NCI-H187 treated with DMSO at 0.1 percent for 48 hours (cell line): ENCODE results near the gene KRT81.
"Not testable (repeated sequence)": the region's sequence is repeated elsewhere in the genome, so short reads cannot be mapped to it uniquely, and the experiment has no call there.

Experiments
- DNase-seq: peaks from one replicate; lab custom pipeline; 2025; lab: John Stamatoyannopoulos, UW

The KRT81 gene

DNA sequence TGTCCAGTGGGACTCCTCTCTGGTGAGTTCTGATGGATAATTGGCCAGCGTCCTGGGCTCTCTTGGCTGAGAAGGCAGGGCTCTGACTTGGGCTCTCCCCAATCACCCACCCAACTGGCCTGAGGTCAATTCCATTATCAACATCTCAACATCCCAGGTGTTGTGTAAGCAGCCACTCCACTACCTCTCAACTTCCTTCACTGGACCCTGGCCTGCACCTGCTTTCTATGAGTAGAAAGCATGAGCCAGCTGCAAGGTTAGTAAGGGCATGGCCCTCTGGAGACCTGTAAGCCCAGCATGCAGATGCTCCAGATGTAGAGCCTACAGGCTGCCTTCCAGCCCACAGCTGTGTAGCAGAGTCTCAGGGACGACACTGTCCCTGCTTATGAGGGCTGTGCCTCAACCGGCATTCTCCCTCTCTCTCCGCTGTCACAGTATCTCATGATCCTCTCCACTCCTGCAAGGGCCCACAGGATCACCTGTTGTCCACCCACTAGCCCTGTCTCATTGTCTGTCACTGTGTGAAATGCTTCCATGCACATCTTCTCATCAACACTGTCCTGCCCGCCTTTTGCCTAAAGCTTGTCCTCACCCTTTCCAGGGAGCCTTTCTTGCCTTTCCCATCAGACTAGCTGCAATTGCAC is 5.4 kb upstream of the KRT81 start:
- no peak for DNase-seq

DNA sequence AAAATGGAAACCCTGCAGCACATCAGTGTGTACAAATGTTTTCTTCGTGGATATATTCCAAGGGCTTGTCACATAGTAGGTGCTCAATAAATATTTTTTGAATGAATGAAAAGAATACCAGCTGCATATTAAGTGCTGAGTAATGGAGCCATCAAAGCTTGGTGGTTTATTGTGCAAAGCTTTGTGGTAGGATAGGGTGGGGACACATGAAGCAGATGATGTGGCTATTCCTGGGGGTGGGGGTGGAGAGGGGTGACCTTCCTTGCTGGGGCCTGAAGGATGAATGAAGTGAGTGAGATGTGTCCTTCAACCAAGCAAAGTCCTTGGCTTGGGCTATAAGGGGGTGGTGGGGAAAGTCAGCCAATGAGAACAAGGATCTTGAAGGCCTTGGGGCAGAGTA is 4.3 kb upstream of the KRT81 start:
- DNase-seq: no peak

DNA sequence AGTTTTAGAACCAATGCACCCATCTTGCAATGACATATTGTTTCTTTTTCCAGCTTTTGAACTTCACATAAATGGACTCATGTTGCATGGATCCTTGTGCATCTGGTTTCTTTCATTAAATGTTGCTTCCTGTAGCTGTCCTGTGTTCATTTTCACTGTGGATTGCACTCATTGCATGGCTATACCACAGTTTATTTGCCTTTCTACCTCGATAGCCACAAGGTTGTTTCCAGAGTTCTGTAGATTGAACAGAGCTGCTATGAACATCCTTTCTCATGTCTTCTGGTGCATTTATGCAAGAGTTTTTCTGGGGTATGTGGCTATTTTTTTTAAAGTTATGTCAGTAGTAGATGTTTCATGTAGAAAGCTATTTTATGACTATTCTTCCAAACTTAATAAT is 3.5 kb upstream of the KRT81 start:
- no peak for DNase-seq

DNA sequence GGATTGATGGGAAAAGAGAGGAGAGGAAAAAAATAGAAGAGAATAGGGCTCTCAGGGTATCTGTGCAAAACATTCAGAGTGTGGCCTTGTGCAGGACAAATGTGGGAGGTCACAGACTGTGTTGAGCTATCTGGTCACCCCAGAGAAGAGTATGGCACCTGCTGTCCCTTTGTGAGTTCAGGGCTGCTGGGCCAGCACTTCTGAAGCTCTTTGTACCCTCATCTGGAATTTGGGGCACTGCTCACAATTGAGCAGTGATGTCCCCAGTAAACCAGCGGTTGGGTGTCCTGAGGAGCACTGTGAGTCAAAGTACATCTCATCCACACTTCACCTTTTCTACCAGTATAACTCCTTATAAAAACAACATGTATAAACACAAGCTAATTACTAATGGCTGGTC is 2.6 kb upstream of the KRT81 start:
- no peak for DNase-seq

DNA sequence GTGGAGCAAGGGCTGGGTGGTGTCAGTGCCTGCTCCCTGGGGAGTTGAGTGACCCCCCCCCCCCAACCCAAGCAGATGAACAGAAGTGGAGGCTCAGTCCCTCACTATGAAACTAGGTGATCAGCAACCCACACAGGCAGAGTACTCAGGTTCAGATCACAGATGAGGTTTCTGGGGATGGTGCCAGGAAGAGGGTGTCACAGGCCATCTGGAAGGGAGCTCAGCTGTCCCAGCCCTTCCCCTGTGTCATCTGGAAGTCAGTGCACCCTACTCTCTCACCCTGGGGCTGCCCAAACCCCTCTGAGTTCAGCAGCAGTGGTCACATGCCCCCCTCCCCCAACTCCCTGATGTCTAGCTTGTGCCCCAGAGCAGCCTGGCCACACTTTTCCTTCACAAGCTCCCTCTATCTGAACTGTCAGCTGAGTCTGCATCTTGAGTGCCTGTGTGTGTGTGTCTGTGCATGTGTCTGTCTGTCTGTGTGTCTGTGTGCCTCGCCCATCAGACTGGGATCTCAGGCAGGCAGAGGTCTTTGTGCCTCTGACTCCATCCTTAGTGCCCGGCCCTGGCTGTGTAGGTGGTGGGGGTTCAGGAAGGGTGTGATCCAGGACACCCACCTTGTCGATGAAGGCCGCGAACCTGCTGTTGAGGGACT is 725 bp downstream of the KRT81 start:
- not testable (repeated sequence) for DNase-seq

DNA sequence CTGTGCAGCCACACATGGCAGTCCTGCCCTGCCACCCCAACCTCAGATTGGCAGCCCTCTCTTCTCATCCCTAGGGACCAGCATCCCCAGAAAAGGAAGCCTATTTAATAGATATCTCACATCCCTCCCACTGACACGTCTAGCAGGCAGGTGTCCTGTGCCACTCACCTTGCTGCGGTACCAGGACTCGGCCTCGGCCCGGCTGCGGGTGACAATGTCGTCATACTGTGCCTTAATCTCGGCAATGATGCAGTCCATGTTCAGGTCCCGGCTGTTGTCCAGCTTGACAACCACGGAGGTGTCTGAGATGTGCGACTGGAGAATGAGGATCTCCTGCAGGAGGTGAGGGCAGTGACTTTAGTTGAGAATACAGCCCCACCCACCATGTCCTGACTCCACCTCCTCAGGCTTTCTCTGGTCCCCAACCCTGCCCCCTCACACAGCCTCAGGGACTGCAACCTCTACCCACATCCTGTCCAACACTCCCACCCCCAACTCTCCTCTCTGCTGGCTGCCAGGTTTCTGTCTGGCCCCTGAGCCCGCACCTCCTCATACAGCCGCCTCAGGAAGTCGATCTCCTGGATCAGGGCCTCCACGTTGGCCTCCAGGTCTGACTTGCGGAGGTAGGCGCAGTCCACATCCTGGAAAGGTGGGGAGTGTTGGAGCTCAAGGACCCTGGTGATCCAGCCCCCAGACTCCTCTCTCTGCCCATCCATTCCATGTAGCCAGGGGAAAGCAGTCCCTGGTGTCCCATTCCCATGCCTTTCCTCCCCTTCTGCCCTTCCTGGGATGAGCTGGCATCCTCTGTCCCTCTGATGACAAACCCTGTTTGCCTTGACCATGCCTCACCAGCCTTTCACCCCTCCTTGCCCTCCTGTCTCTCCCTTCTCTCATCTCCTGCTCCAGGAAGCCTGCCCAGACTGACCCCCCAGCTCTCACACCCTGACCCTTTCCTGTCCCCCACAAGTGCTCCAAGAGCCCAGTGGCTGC is 3.2 kb downstream of the KRT81 start:
- not testable (repeated sequence) for DNase-seq

DNA sequence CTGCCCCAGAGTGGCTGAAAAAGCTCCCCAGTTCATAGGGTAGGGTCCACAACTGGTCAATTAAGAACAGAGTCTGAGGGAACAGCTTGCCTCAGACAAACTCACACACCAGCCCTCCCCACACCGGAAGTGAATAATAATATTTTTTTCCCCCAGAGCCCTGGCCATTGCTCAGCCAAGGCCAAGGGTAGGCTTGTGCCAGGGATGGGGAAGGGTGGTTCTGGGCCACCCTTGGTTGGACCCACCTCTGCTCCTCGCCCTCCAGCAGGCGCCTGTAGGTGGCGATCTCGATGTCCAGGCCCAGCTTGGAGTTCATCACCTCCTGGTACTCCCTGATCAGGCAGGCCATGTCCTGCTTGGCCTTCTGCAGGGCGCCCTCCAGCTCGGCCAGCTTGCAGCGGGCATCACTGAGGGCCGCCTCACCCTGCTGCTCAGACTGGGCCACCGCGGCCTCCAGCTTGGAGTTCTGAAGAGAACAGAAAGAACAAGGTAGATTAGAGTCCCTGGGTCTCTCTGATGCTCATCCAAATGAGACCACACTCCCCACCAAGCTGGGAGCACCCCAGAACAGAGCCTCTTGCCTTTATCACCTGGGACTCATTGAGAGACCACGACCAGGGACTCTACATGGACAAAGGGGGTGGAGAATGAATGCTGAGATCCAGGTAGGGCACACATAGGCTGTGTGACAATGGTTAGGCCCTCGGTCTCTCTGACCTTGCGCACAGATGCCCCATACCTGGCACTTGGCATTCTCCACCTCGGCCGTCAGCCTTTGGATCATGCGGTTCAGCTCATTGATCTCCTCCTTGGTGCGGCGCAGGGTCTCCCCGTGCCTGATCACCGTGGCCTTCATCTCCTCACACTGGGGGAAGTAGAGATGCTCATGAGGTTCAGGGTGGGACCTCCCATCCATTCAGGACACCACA is 4.2 kb downstream of the KRT81 start:
- DNase-seq: not testable (repeated sequence)

DNA sequence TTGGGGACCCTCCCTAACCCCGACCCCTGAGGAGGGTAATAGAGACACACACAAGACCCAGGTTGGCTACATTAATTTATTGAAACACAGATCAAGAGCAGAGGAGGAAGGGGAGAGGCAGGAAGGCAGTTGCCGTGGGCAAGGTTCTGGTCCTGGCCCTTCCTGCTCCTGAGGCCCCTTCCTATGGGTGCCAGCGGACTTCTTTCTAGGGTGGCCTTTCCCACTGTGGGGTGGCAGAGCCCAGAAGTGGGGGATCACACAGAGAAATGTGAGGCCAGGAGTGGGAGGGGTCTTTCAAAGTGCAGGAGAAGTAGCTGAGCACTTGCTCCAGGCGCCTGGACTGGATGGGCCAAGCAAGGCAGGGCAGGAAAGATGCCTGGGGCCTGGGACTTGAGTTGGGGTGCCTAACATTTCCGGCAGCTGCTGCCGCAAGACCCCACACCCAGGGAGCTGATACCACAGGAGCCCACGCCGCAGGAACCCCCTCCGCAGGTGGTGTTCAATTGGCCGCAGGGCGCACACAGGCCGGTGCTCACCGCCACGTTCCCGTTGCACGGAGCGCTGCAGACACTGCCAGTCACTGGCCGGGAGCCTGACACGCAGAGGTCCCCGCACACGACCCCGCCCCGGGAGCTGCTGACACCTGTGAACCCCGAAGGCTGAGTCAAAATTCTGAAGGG is 5.3 kb downstream of the KRT81 start:
- no peak for DNase-seq

DNA sequence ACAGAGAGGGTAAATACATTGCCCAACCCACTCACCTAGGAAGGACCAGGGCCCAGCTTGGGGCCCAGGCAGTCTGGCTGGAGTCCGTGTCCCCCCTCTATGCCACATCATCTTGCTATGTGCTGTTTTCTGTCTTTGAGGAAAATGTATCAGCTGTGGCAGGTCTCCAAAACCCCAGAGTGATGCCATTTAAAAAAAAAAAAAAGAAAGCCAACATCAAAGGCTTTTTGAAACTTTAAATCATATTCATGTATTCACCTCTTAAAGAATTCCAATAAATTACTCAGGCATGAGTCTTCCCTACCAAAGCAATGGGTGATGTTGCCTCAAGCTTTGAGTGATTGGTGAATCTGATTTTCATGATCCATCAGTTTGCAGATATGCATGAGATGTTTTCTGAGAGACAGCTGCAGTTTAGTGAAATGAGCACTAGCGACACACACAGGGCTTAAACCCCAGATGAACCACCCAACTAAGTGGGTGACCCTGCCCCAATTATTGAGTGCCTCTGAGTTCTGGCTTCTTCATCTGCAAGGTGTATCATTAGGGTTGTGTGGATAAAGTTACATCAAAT is 6.1 kb downstream of the KRT81 start:
- no peak for DNase-seq

DNA sequence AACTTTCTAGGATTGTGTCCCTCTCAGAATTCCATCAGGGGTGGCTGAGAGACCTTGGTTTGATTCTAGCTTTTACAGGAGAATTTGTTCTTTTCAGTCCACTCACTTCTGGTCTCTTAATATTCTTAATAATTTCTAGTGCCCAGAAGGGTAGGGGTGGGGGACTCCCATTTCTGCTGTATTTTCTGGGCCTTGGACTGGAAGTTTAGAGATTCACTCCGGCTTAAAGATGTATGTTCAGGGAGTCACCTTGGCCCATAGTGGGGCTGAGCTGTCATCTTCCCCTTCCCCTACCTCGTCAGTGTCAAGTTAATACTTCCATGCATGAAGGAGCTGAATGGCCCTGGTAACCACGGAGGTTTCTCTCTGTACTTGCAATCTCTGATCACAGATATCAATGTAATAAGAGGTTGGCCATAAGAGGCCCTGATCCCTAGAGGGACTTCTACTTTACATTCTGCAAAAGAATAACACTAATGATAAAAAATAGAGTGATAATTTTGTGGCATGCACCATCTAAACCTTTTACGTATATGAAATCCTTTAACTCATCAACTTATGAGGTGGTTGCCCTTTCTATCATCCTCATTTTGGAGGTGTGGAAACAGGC is 6.7 kb downstream of the KRT81 start:
- no peak for DNase-seq

DNA sequence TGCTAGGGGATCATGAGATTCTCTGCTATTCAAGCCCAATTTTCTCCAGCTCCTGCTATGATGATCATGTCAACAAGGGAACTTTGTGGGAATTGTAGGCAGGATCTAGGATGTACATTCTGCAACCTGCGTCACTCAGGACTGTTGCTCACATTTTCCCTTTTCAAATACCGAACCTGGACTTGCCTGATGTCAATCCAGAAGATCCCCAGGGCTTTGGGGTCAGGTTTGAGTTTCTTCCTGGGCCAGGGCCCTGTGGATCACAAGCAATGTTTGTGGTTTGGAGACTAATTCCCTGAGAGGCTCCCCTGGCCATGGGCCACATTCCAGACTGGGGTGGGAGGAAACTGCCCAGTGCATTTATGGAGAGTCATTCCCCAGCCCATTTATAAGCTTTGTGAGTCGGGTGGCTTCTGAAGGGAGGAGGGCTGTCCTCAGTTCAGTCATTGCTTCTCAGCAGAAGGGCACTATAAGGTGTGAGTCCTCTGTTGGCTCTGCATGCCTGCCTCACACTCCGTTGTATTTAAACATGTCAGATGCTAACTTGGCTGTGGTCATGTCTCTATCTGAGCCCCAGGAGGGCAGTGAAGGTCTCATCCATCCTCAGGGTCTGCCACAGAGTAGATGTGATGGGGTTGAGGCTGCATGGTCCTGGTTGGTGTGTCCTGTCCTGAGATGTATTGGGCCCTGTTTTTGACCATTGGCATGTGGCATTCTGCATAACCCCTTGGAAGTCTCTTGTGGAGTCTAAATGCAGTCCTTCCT is 10.4 kb downstream of the KRT81 start:
- no peak for DNase-seq

DNA sequence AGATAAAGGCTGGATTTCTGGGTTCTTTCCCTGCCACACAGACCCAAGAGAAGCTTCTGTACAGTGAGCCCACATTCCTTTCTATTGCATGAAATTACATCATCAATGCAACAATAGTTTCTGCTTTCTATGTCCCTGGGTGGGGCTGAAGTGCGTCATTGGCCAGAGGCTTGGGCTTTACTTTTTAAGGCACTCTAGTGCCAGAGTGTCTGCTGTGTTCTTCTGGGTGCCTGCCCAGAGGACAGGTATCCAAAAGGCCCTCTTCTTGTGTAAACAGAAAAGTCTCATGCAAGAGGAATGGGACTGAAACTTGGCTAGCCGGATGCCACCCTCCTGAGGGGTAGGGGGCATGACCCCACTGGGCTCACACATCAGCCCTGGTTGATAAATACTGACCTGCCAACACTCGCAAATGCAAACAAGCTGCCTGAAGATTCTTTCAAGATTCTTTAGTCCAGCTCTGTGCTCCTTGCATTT is 11.0 kb downstream of the KRT81 start:
- DNase-seq: no peak

DNA sequence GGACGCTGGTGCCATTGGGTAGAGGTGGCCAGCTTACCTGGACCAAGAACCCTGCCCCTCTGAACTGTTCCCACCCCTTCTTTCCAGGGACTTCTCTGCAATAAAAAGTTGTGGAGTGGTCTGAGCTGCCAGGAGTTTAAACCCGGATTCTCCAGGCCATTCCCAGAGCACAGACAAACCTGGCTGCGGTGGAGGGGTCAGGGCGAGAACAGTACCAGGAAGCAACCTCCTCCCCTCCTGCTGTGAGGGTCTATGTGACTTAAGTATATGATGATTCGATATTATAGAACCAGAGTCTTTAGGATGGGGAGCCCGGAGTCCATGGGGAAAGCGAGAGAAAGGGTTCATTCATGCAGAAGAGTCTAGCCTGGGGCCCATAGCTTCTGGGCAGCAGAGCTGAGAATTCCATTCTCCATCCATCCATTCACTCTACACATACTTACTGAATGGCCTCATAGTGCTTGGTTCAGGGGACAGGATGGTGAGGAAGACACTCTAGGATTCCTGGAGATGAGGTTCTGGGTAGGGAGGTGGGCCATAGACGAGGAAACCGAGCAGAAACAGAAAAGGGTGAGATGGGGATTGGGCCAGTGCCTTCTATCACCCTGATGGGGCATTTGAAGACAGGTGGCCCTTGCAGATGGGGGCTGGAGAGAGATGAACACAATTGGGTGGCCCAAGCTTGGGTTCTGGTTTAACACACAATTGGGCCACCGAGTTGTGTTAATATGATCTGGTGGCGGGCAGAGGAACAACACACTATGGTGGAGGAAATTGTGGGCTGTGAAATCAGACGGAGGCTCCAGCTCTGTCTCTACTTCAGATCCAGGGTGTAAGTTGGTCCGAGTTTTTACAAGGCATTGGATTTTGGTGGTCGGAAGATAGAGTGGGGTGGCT is 11.7 kb downstream of the KRT81 start:
- DNase-seq: no peak

DNA sequence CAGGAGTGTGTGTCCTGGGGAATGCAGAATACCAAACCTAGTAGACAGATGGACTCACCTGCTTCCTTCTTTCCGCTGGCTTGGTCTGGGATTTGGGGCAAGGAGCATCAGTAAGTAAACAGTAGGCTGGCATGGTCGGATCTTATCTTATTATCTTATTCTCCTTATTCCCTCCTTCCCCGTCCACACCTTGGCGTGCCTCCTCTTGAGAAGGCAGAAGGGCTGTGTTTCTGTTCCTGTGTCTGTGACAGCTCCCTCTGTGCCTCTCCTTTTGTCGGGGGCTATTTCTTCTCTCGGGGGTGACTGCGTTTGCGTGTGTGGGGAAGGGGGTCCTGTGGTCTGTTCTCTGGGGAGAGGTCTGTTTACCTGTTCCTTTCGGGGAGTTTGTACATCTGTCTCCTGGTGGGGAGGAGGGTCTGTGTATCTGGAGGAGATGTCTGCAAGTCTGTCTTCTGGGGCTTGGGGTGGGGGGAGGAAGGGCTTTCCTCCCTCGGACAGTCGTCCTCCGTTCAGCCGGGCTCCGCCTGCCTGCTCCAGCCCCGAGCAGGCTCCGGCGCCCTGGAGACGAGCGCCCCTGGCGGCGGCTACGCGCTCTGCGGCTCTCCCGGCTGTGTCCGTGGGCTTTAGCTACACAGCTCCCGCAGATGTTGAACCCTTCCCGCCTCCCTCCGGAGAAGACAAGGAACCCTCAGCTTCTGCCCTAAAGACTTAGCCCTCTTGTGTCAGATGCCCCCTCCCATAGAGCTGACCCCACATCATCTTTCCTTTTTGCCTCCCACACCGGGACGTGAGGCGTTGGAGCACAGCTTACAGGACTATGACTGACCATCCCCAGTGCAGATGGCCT is 12.5 kb downstream of the KRT81 start:
- no peak for DNase-seq

DNA sequence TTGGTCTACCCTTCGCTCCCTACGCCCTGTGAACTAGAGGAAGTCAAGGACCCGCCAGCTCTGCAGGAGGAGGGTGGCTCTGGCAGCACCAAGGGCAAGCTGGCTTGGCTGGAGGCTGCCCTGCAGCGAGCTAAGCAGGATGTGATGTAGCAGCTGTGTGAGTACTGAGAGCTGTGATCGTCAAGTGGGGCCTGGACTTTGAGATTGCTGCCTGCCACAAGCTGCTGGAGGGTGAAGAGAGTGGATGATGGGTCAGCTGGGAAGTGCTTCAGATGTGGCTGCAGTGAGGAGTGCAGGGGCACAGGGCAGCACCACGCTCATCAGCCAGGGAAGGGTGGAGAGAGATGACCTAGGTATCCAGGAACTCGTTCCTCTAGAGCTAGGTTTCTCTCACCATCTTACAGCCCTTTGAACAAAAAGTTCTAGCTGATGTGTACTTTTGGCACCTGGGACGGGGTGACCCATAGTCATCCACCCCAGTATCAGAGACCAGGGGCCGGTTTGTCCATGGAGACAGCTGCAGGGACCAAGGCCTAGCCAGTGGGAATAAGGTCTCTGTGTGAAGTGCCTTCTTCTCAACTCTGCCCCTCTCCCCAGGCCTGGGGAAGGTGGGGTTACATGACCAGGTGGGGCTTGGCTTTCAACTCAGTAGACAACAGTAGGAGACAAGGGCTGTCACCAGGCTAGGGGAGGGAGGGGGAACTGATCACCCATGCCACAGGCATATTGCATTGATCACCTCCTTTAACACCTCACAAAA is 13.7 kb downstream of the KRT81 start:
- no peak for DNase-seq

DNA sequence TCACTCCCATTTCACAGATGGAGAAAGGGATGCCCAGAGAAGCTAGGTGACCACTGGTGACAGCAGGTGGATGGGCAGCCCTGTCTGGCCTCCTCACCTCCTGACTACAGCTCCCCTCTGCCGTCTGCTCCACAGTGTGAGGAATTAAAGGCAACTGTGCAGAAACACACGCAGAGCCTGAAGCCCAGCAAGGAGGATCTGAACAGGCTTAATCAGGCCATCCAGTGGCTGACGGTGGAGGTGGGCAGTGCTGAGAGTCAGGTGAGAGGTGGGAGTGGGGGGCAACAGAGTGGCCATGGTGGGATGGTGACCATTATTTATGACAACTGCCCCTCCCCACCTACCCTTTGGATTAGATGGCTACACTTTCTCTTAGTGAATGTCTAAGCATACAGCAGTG is 15.6 kb downstream of the KRT81 start:
- DNase-seq: no peak
